NCI-H1436 (cell line): ENCODE data around the gene STK38L.
"Not testable (repeated sequence)": the region's sequence is repeated elsewhere in the genome, so short reads cannot be mapped to it uniquely, and the experiment has no call there.

Experiments used
- DNase-seq: peaks from one replicate; lab custom pipeline; 2025; lab: John Stamatoyannopoulos, UW

STK38L gene

DNA sequence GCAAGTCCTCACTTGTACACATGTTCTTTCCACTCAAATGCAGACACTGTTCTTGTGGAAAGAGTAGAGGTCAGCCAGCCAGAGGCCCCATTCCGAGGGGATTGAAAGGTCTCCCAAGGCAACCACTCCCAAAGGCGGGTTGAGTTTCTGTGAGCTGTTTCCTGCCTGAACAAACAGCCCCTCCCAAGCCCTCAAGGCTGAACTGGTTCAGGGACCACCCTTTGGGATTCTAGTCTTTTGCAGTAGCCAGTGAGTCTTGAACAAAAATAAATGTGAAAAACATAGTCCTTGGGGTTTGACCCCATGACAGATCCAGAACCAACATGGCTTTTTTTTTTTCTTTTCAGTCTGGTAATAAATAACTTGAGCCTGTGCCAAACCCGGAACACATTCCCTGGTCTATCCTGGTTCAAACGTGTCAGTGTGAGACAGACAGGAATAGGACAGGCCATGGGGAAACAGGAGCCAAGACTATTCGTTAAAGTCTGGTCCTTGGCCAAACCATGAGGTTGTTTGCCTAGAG lies 17.6 kb upstream of the STK38L start:
- no peak for DNase-seq

GRCh38 chr12:27229367-27229766 lies 14.7 kb upstream of the STK38L start:
- DNase-seq = no peak

DNA sequence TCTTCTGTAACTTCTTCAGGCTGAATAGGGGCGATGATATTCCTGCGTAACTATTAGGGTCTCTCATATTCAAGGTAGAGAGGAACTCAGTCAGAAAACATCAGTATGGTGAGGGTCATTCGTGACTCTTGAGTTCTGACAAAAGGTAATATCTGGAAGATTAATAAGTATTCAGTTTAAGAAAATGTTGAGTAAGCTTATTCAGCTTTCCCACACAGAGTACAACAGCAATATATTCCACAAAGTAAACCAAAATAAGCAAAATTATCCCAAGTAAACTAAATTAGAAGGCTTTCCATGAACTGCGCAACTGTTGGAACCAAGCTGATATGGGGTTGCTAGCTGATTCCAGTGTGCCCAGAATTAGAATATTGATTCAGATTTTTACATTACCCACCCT lies 12.7 kb upstream of the STK38L start:
- DNase-seq = not testable (repeated sequence)

DNA sequence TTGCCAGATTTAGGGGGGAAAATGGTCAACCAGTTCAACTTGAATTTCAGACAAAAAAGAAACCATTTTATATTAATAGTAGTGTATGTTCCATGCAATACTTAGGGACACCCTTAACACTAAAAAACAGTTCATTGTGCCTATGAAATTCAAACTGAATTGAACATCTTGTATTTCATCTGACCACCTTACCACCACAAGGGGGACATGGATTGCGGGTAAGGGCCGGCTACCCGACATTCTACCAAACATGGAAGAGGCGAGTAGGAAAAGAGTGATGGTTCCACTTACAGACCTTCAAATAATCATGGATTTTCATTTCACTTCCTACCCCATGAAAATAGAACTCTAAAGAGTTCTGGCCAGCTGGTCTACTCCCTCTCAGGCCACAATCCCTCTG lies 10.3 kb upstream of the STK38L start:
- no peak for DNase-seq

DNA sequence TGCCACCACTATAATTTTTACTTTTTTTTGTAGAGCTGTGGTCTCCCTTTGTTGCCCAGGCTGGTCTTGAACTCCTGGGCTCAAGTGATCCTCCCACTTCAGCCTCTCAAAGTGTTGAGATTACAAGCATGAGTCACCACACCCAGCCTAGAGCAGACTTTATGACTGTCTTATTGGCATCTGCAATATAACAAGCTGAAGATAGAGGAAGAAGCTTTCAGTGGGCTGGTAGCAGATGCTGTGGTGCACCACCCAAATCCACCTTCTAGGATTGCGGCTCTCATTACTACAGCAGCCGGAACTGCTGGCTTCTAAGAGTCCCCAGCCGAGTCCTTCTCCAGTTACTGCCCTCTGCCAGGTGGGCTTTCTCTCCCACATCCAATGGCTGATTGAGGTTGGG lies 7.6 kb upstream of the STK38L start:
- no peak for DNase-seq

GRCh38 chr12:27237790-27238771 lies 6.0 kb upstream of the STK38L start:
- DNase-seq = no peak

- no peak for DNase-seq
Observed at GRCh38 chr12:27243006-27243405, 1.1 kb upstream of the STK38L start.

- DNase-seq = no peak
Observed at GRCh38 chr12:27244689-27245488, 803 bp downstream of the STK38L start.

- no peak for DNase-seq
Observed at GRCh38 chr12:27246141-27246540, 2.1 kb downstream of the STK38L start.

- no peak for DNase-seq
Observed at GRCh38 chr12:27246774-27247173, 2.7 kb downstream of the STK38L start.

DNA sequence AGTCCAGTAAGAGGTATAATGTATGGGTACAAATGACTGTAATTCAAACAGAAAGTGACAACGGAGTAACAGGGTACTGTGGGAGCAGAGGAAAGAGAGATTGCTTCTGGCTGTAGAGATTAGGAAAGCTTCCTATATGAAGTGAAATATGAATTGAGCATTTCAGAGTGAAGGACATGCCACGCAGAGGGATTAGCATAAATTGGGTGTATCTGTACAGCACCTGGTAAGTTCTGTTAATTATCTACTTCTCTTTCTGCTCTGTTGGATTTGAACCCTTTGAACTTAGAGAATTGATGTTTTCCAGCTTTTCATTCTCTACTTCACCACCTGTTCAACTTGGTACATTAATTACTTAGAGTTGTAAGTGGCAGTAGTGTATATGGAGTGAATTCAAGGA lies 8.8 kb downstream of the STK38L start:
- no peak for DNase-seq

DNA sequence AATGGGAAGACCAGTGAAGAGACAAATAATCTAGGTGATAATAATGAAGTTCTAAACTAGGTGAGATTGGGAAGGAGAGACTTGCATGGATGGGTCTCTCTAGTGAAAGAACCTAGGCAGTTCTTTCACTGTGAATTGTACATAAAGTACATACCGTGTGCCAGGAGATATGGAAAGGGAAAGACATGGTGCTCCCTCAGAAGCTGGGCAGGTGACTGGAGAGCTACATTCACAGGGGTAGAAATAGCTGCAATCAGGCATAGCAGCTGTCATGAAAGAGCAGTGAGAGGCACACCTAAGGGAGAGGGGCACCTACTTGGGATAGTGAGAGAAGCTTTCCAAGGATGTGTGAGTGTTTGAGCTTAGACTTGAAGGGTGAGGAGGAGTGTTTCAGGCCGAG lies 9.3 kb downstream of the STK38L start:
- DNase-seq = no peak

DNA sequence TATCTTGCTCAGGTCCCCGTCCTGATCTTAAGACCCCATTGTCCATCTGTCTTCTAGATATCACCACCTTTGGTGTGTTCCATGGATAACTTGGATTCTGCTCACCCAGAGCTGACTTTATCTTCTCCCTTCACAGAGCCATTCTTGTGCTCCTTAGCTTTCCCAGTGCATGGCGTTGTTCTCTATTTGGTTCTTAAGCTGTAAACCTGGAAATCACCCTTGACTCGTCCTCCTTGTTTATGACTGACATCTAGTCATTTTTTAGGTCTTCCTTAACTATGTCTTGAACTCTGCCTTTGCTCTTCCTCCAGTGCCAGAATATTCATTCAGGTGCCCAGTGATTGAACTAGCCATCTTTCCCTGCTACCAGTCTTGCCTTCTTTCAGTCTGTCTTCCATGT lies 11.7 kb downstream of the STK38L start:
- DNase-seq = no peak

- no peak for DNase-seq
Observed at GRCh38 chr12:27257104-27257843, 13.2 kb downstream of the STK38L start.

DNA sequence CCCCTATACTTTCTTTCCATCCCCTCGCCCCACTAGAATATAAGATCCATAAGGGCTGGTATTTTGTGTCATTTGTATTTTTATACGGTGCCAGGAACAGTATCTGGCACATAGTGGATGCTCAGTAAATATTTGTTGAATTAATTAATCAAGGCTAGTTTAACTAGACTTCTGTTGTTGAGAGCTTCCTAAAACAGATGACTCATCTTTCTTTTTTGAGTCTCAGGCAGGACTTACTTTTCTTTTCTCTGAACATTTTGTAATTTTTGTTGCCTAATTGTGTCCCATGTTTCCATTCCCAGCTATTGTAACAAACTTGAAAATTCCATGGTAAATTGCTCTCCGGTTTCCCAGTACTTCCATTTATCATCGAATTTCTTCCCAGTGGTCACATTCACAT lies 16.7 kb downstream of the STK38L start:
- no peak for DNase-seq

- no peak for DNase-seq
Observed at GRCh38 chr12:27261866-27262265, 17.8 kb downstream of the STK38L start.

- no peak for DNase-seq
Observed at GRCh38 chr12:27270148-27270547, 26.1 kb downstream of the STK38L start.

DNA sequence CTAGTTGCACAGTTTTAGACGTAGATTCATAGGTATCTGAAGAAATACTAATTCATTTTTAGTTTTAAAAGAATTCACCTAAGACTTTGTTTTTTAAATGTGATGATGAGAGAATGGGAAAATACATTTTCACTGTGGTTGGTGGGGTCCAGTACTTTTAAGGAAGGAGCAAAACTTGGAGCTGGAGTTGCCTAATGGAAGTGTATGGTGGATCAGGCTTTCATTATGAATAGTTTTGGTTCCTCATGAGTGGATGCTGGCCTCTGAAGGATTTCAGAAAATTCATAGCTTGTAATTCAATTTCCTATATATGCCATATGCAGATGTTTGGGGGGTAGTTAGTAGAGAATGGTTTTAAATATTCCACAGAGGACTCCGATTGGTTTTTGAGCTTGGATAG lies 27.1 kb downstream of the STK38L start:
- DNase-seq = no peak

DNA sequence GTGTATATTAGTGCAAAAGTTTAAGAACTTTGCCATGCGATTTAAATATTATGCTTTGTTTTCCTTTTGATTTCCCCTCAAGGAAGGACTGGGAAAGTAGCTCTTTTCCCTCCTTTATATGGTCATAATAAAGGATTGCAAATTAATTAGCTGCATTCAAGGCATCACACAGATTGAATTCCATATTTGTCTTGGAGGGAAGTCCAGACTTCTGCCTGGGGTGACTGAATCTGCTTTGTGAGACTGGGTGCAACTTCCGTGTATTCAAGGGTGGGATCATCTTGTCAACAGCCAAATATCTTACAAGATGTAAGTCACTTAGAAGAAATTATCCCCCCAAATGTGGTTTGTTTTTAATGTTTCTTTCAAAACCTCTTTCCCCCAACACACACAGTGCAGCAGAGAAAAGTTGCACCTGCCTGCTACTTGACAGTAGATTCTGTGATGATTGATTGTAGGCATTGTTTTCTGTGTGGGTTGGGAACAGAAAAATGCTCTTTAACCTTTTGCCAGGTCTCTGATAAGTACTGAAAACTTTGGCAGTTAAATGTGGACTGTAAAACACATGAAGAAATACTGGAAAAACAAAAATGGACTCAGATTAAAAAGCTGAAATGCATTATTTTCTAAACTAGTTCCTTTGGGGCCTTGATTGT lies 28.4 kb downstream of the STK38L start:
- no peak for DNase-seq

GRCh38 chr12:27273114-27273513 lies 29.0 kb downstream of the STK38L start:
- no peak for DNase-seq

DNA sequence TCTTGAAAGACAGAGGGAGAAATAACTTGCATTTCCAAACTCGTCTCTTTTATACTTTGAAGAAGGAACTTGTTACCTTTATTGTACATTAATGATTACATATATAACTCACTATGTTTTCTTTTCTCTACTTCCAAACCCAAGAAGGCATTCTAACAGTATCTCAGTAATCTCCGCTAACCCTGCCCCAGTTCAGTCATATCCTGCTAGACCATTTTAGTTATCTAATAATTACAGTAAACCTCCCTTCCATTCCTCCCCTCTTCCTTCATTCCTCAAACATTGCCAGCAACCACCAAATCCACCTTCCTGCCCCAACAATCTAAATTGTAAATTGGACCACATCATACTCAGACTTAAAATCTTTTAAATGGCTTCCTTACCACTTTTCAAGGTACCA lies 30.6 kb downstream of the STK38L start:
- DNase-seq = no peak

- DNase-seq = no peak
Observed at GRCh38 chr12:27276275-27276674, 32.2 kb downstream of the STK38L start.
